ENCODE results near the gene GMIP.

- TF ChIP-seq CTCF (conservative IDR thresholded peaks at IDR 0.05; ENCODE audit: low read length) (no peak), EZH2phosphoT487 (IDR thresholded peaks at IDR 0.05; ENCODE audit: borderline replicate concordance, low read depth, low read length) (no peak)
Observed at GRCh38 chr19:19606021-19606420, 37.4 kb downstream of the GMIP start.

Measured in OCI-LY7 (cell line).